ENCODE data around the gene PYHIN1. TPM values are rescaled to one million over a fixed set of nuclear protein-coding genes. Genes with fewer than 3 reads are reported as not detected.

Gene PYHIN1
- total RNA-seq, 4 donors from 2014 or later, result 0.84 to 2.0 (median 1.2) TPM; not detected in 1

- Histone ChIP-seq H3K9me3 (peaks cover 0 to 14% (median 0%) of the 10 kb centered on the region in 3 donors), H3K4me3 (no peak overlapping the region), H3K27me3 (no peaks in the 10 kb centered on the region), H3K4me1 (no peaks in the 10 kb centered on the region), H3K27ac (no peak overlapping the region), H3K36me3 (no peaks in the 10 kb centered on the region)
- WGBS, 2 donors (ENCODE audit: low coverage in 1 of 2), result 60 to 64% methylated on average over 2 of the region's 2 CpGs
- ATAC-seq, result no peak
- TF ChIP-seq CTCF (IDR thresholded peaks at IDR 0.05) (no peak), POLR2A (IDR thresholded peaks at IDR 0.05) (no peak), EP300 (IDR thresholded peaks at IDR 0.05) (no peak), POLR2AphosphoS5 (IDR thresholded peaks at IDR 0.05) (no peak)
Measured at GRCh38 chr1:158983235-158983634, 51.9 kb downstream of the PYHIN1 start.

GRCh38 chr1:158984386-158984785 lies 53.0 kb downstream of the PYHIN1 start:
- H3K9me3 ChIP-seq, result peaks cover 0 to 14% (median 0%) of the 10 kb centered on the region in 3 donors
- no peak overlapping the region for H3K4me3 ChIP-seq
- no peaks in the 10 kb centered on the region for H3K36me3 ChIP-seq

GRCh38 chr1:158989424-158989823 lies 58.1 kb downstream of the PYHIN1 start:
- no peaks in the 10 kb centered on the region for H3K27me3 ChIP-seq
- H3K9me3 ChIP-seq, result peaks cover 0 to 5% (median 0%) of the 10 kb centered on the region in 3 donors
- no peak overlapping the region for H3K4me3 ChIP-seq
- no peak for TF ChIP-seq EP300 (IDR thresholded peaks at IDR 0.05)
- TF ChIP-seq POLR2A (IDR thresholded peaks at IDR 0.05), result no peak
- no peak for TF ChIP-seq CTCF (IDR thresholded peaks at IDR 0.05)
- no peak for TF ChIP-seq POLR2AphosphoS5 (IDR thresholded peaks at IDR 0.05)
- 44 to 46% methylated on average over 1 of the region's 1 CpG for WGBS, 2 donors (ENCODE audit: low coverage in 1 of 2)
- no peak for ATAC-seq
- H3K4me1 ChIP-seq, result no peaks in the 10 kb centered on the region
- H3K27ac ChIP-seq, result no peak overlapping the region
- no peaks in the 10 kb centered on the region for H3K36me3 ChIP-seq

More at GRCh38 chr1:158984386-158984785, 53.0 kb downstream of the PYHIN1 start:
- ATAC-seq, result no peak
- H3K4me1 ChIP-seq, result no peaks in the 10 kb centered on the region
- TF ChIP-seq POLR2A (IDR thresholded peaks at IDR 0.05) (no peak), CTCF (IDR thresholded peaks at IDR 0.05) (no peak), EP300 (IDR thresholded peaks at IDR 0.05) (no peak), POLR2AphosphoS5 (IDR thresholded peaks at IDR 0.05) (no peak)
- H3K27me3 ChIP-seq, result no peaks in the 10 kb centered on the region
- H3K27ac ChIP-seq, result no peak overlapping the region

- H3K4me1 ChIP-seq, result no peaks in the 10 kb centered on the region
- no peaks in the 10 kb centered on the region for H3K36me3 ChIP-seq
- H3K27me3 ChIP-seq, result no peaks in the 10 kb centered on the region
- ATAC-seq, result no peak
- H3K9me3 ChIP-seq, result no peaks in the 10 kb centered on the region
- no peak overlapping the region for H3K4me3 ChIP-seq
- 84 to 92% methylated on average over 4 of the region's 4 CpGs for WGBS, 2 donors (ENCODE audit: low coverage in 1 of 2)
- H3K27ac ChIP-seq, result no peak overlapping the region
- TF ChIP-seq EP300 (IDR thresholded peaks at IDR 0.05) (no peak), CTCF (IDR thresholded peaks at IDR 0.05) (no peak), POLR2A (IDR thresholded peaks at IDR 0.05) (no peak), POLR2AphosphoS5 (IDR thresholded peaks at IDR 0.05) (no peak)
Measured at GRCh38 chr1:158992787-158993312, 61.5 kb downstream of the PYHIN1 start.

GRCh38 chr1:158996998-158997397 lies 65.6 kb downstream of the PYHIN1 start:
- Histone ChIP-seq H3K4me1 (peaks cover 0 to 15% (median 2%) of the 10 kb centered on the region in 3 donors), H3K27ac (no peak overlapping the region), H3K27me3 (peaks cover 7% of the 10 kb centered on the region), H3K4me3 (no peak overlapping the region), H3K9me3 (no peaks in the 10 kb centered on the region), H3K36me3 (no peaks in the 10 kb centered on the region)
- no peak for TF ChIP-seq EP300 (IDR thresholded peaks at IDR 0.05)
- no peak for TF ChIP-seq CTCF (IDR thresholded peaks at IDR 0.05)
- TF ChIP-seq POLR2AphosphoS5 (IDR thresholded peaks at IDR 0.05), result no peak
- no peak for TF ChIP-seq POLR2A (IDR thresholded peaks at IDR 0.05)
- 59 to 61% methylated on average over 3 to 5 of the region's 5 CpGs for WGBS, 2 donors (ENCODE audit: low coverage in 1 of 2)
- ATAC-seq, result no peak

Measured in gastroesophageal sphincter (tissue), 4 donors.